ENCODE results near the gene TMEM18.

Gene TMEM18

DNA sequence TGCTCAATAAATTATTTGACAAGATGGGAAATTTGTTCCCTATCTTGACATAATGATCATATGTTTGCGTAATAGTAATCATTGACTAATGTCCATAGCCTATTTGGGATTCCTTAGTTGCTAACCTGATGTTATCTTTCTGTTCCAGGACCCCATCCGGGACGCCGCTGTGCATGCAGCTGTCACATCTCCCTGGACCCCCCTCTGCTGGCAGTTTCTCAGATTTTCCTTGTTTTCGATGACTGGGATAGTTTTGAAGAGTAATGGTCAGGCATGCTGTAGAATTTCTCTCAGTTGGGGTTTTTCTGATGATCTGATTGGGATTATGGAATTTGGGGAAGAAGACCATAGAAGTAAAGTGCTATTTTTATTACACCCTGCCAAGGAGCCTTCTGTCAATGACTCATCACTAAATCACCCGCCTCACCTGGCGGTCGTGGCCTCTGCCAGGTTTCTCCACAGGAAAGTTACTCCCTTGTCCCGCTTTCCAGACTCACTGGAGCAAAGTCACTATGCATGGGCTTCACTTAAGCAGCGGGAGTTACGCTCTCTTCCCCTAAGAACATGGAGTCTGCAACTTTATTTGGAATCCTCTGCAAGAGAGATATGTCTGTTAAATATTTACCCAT, 19.9 kb upstream of the TMEM18 start:
- Histone ChIP-seq H3K36me3 (ENCODE audit: control insufficient read depth in 2 of 2, insufficient read depth in 1 of 2, low read length in 2 of 2) (no peaks in the 10 kb centered on the region), H3K4me3 (ENCODE audit: low read depth, low read length) (no peak overlapping the region), H3K4me1 (ENCODE audit: control insufficient read depth, insufficient read depth, low read length) (no peaks in the 10 kb centered on the region), H3K9me3 (ENCODE audit: control insufficient read depth, insufficient read depth, low read depth, low read length) (no peaks in the 10 kb centered on the region), H3K27ac (ENCODE audit: extremely low read depth, low read depth, low read length) (no peak overlapping the region)
- CTCF ChIA-PET: no interaction called here
- TF ChIP-seq ZNF223 (tag by site-specific recombination; IDR thresholded peaks at IDR 0.05) (no peak), SCRT1 (tag by site-specific recombination; IDR thresholded peaks at IDR 0.05; ENCODE audit: borderline replicate concordance) (no peak), ZNF157 (tag by site-specific recombination; IDR thresholded peaks at IDR 0.05) (no peak), YY2 (tag by site-specific recombination; IDR thresholded peaks at IDR 0.05) (no peak), MYNN (tag by site-specific recombination; IDR thresholded peaks at IDR 0.05; ENCODE audit: borderline replicate concordance) (no peak), ZNF354C (tag by site-specific recombination; IDR thresholded peaks at IDR 0.05; ENCODE audit: borderline replicate concordance, low read depth) (no peak), ZNF433 (tag by site-specific recombination; IDR thresholded peaks at IDR 0.05; ENCODE audit: low read depth) (no peak), ZNF768 (tag by site-specific recombination; IDR thresholded peaks at IDR 0.05) (no peak), ZNF112 (tag by site-specific recombination; IDR thresholded peaks at IDR 0.05) (no peak), ZNF677 (tag by site-specific recombination; IDR thresholded peaks at IDR 0.05) (no peak)
- TF ChIP-seq, protein P1, sequence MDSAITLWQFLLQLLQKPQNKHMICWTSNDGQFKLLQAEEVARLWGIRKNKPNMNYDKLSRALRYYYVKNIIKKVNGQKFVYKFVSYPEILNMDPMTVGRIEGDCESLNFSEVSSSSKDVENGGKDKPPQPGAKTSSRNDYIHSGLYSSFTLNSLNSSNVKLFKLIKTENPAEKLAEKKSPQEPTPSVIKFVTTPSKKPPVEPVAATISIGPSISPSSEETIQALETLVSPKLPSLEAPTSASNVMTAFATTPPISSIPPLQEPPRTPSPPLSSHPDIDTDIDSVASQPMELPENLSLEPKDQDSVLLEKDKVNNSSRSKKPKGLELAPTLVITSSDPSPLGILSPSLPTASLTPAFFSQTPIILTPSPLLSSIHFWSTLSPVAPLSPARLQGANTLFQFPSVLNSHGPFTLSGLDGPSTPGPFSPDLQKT (IDR thresholded peaks at IDR 0.05; ENCODE audit: borderline replicate concordance, low read depth, low read length): no peak
- TF ChIP-seq, protein P2, sequence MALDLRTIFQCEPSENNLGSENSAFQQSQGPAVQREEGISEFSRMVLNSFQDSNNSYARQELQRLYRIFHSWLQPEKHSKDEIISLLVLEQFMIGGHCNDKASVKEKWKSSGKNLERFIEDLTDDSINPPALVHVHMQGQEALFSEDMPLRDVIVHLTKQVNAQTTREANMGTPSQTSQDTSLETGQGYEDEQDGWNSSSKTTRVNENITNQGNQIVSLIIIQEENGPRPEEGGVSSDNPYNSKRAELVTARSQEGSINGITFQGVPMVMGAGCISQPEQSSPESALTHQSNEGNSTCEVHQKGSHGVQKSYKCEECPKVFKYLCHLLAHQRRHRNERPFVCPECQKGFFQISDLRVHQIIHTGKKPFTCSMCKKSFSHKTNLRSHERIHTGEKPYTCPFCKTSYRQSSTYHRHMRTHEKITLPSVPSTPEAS (tag by site-specific recombination; IDR thresholded peaks at IDR 0.05): no peak
- TF ChIP-seq, protein P3, sequence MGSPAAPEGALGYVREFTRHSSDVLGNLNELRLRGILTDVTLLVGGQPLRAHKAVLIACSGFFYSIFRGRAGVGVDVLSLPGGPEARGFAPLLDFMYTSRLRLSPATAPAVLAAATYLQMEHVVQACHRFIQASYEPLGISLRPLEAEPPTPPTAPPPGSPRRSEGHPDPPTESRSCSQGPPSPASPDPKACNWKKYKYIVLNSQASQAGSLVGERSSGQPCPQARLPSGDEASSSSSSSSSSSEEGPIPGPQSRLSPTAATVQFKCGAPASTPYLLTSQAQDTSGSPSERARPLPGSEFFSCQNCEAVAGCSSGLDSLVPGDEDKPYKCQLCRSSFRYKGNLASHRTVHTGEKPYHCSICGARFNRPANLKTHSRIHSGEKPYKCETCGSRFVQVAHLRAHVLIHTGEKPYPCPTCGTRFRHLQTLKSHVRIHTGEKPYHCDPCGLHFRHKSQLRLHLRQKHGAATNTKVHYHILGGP (tag by site-specific recombination; IDR thresholded peaks at IDR 0.05): no peak
- POLR2A ChIA-PET: no interaction called here

DNA sequence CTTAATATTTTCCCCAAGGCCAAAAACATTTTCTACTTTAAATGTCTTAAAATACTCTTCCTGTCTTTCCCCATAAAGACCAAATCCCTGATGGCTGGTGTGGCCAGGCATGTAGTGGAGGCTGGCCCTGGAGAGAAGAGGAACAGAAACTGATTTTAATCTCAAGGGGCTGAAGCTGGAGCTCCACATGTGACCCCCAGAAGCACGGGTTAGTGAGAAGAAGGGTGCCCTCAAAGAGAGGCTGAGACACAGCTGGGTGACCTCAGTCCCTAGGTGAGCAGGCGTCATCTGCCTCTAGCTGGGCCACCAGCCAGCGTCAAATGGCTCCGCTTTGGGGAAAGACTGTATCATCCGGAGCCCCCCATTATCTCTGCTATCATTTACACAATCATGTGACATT, 19.3 kb upstream of the TMEM18 start:
- H3K9me3 ChIP-seq (ENCODE audit: control insufficient read depth, insufficient read depth, low read depth, low read length): no peaks in the 10 kb centered on the region
- ChIA-PET POLR2A (no interaction called here), CTCF (no interaction called here)
- no peaks in the 10 kb centered on the region for H3K36me3 ChIP-seq (ENCODE audit: control insufficient read depth in 2 of 2, insufficient read depth in 1 of 2, low read length in 2 of 2)
- TF ChIP-seq ZFP69B (tag by site-specific recombination; IDR thresholded peaks at IDR 0.05): no peak
- no peak for TF ChIP-seq ZNF223 (tag by site-specific recombination; IDR thresholded peaks at IDR 0.05)
- no peak for TF ChIP-seq ZNF623 (tag by site-specific recombination; IDR thresholded peaks at IDR 0.05)
- TF ChIP-seq, protein P4, sequence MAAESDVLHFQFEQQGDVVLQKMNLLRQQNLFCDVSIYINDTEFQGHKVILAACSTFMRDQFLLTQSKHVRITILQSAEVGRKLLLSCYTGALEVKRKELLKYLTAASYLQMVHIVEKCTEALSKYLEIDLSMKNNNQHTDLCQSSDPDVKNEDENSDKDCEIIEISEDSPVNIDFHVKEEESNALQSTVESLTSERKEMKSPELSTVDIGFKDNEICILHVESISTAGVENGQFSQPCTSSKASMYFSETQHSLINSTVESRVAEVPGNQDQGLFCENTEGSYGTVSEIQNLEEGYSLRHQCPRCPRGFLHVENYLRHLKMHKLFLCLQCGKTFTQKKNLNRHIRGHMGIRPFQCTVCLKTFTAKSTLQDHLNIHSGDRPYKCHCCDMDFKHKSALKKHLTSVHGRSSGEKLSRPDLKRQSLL (tag by site-specific recombination; IDR thresholded peaks at IDR 0.05): no peak
- TF ChIP-seq PRDM1 (tag by site-specific recombination; IDR thresholded peaks at IDR 0.05): no peak
- no peak for TF ChIP-seq SCRT2 (tag by site-specific recombination; IDR thresholded peaks at IDR 0.05)
- TF ChIP-seq MZF1 (tag by site-specific recombination; IDR thresholded peaks at IDR 0.05; ENCODE audit: borderline replicate concordance): no peak
- TF ChIP-seq ZNF214 (tag by site-specific recombination; IDR thresholded peaks at IDR 0.05; ENCODE audit: borderline replicate concordance): no peak
- no peak for TF ChIP-seq ZNF341 (tag by site-specific recombination; IDR thresholded peaks at IDR 0.05; ENCODE audit: low read depth)
- TF ChIP-seq OVOL3 (tag by site-specific recombination; IDR thresholded peaks at IDR 0.05): no peak
- TF ChIP-seq, protein P5, sequence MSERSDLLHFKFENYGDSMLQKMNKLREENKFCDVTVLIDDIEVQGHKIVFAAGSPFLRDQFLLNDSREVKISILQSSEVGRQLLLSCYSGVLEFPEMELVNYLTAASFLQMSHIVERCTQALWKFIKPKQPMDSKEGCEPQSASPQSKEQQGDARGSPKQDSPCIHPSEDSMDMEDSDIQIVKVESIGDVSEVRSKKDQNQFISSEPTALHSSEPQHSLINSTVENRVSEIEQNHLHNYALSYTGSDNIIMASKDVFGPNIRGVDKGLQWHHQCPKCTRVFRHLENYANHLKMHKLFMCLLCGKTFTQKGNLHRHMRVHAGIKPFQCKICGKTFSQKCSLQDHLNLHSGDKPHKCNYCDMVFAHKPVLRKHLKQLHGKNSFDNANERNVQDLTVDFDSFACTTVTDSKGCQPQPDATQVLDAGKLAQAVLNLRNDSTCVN (tag by site-specific recombination; optimal IDR thresholded peaks at IDR 0.05): no peak
- no peak for TF ChIP-seq ZNF571 (tag by site-specific recombination; IDR thresholded peaks at IDR 0.05)
- TF ChIP-seq ZNF48 (tag by site-specific recombination; IDR thresholded peaks at IDR 0.05): no peak
- TF ChIP-seq ZNF830 (tag by site-specific recombination; IDR thresholded peaks at IDR 0.05; ENCODE audit: low read depth): no peak
- TF ChIP-seq ZNF423 (tag by site-specific recombination; IDR thresholded peaks at IDR 0.05): no peak
- TF ChIP-seq ZNF530 (tag by site-specific recombination; IDR thresholded peaks at IDR 0.05; ENCODE audit: low read depth): no peak
- no peak for TF ChIP-seq KLF8 (tag by site-specific recombination; IDR thresholded peaks at IDR 0.05)
- H3K27ac ChIP-seq (ENCODE audit: extremely low read depth, low read depth, low read length): no peak overlapping the region
- H3K4me3 ChIP-seq (ENCODE audit: low read depth, low read length): no peak overlapping the region
- H3K4me1 ChIP-seq (ENCODE audit: control insufficient read depth, insufficient read depth, low read length): no peaks in the 10 kb centered on the region

All from HEK293 (cell line).